Activated CD8-positive, alpha-beta memory T cell treated with anti-CD3 and anti-CD28 coated beads, Interleukin-2, amount 50 U/mL, for 1 hour (primary cell): ENCODE data around the gene RFX5.

Experiments used
- DNase-seq: peaks from one replicate; pipeline ENCODE4 v3.0.0-alpha.2; 2020; ENCODE audit errors: extremely low read depth

The RFX5 gene

GRCh38 chr1:151325231-151325630, 21.8 kb downstream of the RFX5 start:
- DNase-seq: no peak

- no peak for DNase-seq
Measured at GRCh38 chr1:151324390-151324930, 22.6 kb downstream of the RFX5 start.

DNA sequence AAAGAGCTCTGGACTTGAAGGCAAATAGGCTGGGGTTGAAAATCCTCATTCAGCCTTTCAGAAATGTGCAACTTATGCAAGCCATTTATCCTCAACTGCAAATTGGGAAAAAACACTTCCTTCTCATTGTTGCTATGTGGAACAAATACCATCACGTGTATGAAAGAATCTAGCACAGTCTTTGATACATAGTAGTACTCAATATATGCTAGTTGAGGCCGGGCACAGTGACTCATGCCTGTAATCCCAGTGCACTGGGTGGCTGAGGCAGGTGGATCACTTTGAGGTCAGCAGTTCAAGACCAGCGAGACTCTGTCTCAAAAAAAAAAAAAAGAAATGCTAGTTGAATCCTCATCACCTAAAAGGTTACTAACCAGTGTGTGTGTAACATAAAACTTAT, 28.1 kb downstream of the RFX5 start:
- DNase-seq: no peak

GRCh38 chr1:151315565-151316235, 31.4 kb downstream of the RFX5 start:
- DNase-seq: no peak

GRCh38 chr1:151314137-151314875, 32.7 kb downstream of the RFX5 start:
- DNase-seq: no peak

DNA sequence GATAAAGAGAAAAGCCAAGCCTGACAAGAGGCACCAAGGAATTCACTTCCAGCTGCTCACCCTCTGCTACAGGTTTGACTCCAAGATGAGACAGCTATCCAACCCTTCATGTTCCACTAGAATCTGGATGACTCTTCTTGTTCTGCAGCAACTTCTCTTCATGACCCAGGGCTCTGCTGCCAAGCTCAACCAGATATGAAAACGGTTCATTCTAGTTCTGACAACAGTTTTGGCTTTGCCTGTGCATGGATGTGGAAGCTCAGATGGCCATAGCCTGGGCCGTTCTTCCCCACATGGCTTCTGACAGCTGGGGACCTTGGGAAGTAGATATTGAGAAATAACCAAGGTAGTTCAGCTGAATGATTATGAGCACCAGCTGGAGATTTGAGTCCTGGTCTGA, 33.6 kb downstream of the RFX5 start:
- no peak for DNase-seq

DNA sequence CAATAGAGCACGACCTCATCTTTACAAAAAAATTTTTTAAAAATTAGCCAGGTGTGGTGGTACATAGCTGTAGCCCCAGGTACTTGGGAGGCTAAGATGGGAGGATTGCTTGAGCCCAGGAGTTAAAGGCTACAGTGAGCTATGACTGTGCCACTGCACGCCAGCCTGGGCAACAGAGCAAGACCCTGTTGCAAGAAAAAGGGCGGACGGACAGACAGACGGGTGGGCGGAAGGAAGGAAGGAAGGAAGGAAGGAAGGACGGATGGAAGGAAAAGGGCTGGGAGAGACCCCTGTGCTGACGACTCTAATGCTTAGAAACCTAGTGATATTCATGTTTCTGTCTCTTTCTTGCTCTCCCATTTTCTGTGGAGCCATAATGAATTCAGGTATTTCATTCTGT, 34.2 kb downstream of the RFX5 start:
- DNase-seq: no peak

DNA sequence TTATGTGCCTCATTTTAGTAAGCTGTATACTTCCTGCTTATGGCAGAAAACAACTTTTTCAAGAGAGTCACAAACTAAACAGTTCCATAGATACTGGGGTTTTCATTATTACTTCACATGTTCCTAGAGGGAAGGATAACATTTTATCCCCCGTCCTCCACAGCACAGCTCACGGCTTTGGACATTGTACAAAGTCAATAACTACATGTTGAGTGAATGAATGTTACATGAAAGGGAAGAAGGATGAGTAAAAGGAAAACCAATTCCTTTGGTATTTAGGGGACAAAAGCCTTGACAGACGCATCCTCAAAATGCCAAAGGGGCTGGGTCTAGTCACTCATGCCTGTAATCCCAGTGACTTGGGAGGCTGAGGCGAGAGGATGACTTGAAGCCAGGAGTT, 34.6 kb downstream of the RFX5 start:
- DNase-seq: no peak

DNA sequence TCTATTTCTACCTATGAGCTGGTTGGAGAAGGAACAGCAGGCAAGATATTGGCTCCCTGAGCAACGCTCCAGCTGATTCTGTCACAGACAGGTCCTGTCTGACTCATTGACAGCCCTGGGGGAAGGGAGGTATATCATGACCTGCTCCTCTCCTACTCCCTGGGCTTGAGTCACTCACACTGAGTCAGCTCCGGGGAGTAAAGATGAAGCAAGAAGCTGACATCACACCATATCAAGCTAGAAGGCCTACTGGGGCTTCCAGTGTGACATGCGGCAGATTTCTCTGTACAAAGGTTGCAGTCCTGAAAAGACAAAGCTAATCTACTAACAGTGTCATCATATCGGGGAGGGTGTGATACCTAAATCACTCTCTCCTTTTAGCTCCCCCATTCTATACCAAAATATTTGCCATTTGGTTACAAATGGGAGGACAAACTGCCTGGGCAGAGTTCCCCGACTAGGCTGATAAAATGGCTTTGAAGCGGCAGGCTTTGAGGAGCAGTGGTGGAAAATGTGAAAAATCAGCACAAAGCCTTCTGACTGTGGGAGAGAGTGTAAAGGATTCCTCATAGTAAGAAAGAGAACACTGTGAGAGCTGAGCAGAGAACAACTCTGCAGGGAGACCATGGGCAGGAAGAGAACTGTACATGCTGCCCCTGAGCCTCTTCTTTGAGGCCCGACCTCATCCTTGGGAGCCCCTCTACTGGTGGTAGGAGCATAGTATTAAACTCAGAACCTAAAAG, 35.3 kb downstream of the RFX5 start:
- DNase-seq: no peak

DNA sequence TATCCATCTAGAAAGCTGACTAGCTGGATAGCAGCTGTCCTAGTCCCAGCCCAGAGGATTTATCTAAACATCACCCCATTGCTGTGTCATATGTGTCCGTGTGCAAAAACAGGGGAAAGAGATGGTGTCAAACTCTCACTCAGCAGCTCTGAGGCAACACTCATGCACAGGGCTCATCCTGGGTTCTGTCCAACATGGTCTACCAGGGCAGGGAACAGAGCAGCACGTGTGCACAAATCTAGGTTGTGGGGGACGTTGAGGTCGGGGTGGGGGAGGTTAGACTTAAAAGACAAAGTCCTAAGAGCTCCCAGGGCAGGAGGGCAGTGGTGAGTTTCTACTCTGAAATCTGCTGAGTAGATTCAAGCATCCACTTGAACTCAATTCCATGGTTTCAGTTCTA, 36.0 kb downstream of the RFX5 start:
- DNase-seq: no peak

DNA sequence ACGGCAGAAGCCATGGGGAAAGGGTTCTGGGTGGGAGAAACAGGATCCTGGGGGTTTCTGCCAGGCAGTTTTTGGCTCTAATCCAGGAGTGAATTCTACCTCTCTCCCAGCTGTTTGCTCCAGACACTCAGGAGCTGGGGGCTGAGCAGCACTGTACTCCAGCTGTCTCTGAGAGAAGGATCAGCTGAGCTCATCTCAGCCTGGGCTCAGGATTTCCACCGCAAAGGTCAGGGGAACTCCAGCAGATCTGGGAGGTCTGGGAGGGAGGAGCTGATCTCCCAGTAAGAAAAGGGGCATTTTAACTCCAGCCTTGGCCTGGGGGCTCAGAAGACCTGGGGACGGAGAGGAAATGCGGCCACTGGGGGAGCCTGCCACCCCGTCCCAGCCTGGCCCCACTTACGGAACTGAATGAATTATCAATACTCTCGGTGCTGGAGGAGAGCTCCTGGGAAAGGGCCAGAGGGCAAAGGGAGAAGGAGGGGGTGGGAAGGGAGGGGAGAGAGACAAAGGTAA, 37.2 kb downstream of the RFX5 start:
- DNase-seq: no peak

- DNase-seq: no peak
Measured at GRCh38 chr1:151294742-151295462, 52.1 kb downstream of the RFX5 start.

- no peak for DNase-seq
Measured at GRCh38 chr1:151293093-151293492, 54.0 kb downstream of the RFX5 start.

GRCh38 chr1:151292207-151293030, 54.6 kb downstream of the RFX5 start:
- no peak for DNase-seq

GRCh38 chr1:151290709-151291303, 56.2 kb downstream of the RFX5 start:
- no peak for DNase-seq
